Stimulated activated CD8-positive, alpha-beta memory T cell treated with anti-CD3 and anti-CD28 coated beads, Interleukin-2, amount 100 ng/mL, for 48 hours (primary cell): ENCODE results near the gene SIPA1L2.

ENCODE experiments used
- DNase-seq, 2 donors: peaks; one replicate each; pipeline ENCODE4 v3.0.0-alpha.2; 2020; ENCODE audit warnings: low read depth in 2 of 2

SIPA1L2 gene, protein sequence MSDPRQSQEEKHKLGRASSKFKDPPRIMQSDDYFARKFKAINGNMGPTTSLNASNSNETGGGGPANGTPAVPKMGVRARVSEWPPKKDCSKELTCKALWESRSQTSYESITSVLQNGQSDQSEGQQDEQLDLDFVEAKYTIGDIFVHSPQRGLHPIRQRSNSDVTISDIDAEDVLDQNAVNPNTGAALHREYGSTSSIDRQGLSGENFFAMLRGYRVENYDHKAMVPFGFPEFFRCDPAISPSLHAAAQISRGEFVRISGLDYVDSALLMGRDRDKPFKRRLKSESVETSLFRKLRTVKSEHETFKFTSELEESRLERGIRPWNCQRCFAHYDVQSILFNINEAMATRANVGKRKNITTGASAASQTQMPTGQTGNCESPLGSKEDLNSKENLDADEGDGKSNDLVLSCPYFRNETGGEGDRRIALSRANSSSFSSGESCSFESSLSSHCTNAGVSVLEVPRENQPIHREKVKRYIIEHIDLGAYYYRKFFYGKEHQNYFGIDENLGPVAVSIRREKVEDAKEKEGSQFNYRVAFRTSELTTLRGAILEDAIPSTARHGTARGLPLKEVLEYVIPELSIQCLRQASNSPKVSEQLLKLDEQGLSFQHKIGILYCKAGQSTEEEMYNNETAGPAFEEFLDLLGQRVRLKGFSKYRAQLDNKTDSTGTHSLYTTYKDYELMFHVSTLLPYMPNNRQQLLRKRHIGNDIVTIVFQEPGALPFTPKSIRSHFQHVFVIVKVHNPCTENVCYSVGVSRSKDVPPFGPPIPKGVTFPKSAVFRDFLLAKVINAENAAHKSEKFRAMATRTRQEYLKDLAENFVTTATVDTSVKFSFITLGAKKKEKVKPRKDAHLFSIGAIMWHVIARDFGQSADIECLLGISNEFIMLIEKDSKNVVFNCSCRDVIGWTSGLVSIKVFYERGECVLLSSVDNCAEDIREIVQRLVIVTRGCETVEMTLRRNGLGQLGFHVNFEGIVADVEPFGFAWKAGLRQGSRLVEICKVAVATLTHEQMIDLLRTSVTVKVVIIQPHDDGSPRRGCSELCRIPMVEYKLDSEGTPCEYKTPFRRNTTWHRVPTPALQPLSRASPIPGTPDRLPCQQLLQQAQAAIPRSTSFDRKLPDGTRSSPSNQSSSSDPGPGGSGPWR (N-terminal part only)

DNA sequence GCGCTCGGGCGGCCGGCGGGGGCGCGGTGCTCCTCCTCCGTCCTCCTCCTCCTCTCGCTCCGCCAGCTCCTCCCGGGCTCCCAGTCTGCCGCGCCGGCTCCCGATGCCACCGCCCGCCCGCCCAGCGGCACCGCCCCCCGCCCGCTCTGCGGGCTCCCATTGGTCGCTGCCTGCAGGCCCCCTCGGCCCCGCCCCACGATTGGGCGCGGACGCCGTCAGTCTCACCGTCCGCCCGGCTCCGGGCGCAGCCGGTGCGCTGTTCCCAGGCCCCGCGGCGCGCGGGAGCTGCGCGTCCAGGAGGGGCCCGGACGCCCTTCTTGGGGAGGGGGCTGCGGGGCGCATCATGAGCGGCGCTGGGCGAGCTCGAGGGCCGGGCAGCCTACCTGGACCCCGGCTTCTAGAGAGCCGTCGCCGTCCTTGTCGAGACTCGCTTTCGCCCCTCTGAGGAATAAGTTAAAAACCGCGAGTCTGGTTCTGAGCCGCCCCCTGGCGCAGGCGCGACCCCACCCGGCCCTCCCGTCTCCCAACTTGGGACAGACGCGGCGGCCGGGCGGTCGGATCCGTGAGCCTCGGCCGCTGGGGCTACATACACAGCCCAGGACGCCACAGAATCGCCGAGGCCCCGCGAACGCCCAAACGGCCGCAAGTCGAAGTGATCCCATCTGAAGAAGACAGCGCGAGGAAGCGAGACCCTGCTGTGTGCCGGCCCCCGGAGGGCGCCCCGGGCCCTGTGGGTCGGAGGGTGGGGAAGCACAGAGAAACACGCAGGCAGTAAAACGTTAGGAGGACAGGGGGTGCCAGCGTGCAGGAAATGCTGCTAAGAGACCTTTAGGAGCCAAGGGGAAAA, at the start of gene SIPA1L2:
TSS of gene SIPA1L2 (minus strand) at position 87 of the 847 bp plus-strand sequence. CDS start 114,794 bp downstream, outside the sequence.
- DNase-seq, result peak; percentile 81 to 82

GRCh38 chr1:232678185-232678886, 48.4 kb upstream of the SIPA1L2 start:
- DNase-seq, result no peak

GRCh38 chr1:232676307-232676706, 46.4 kb upstream of the SIPA1L2 start:
- no peak for DNase-seq

DNA sequence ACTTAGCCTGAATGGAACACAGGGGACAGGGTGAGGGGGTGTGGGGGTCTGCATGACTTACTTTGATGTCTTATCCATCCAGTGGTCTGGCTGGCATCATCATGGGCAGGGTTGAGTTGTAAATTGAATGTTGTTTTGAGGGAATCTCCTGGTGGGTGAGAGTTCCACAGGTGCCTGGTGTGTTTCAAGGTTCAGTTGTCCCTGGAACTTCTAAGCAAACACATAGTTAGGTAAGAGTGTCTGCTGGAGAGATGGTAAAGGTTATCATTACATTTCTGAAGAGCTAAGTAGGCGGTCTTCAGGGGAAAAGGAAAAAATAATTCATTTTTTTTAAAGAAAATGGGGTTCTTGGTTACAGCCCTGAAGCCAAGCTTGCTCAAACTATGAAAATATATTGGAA, 46.0 kb upstream of the SIPA1L2 start:
- no peak for DNase-seq

DNA sequence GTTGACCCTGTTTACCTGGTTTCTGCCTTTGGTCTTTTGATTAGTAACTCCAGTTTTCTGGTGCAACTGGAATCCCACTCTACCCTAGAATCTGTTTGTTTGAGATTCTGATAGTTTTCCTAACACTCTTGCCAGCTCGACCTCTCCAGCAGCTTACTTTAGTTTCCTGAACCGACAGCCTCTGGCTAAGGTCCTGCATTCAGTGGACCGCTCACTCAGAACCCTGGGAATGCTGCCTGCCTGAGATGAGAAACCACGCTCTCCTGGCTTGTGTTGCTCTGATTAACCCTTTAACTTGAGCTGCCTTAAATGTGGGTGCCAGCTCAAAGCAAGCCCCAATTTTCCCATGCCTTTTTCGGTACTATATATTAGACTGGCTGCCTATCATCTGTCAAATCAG, 45.3 kb upstream of the SIPA1L2 start:
- no peak for DNase-seq

DNA sequence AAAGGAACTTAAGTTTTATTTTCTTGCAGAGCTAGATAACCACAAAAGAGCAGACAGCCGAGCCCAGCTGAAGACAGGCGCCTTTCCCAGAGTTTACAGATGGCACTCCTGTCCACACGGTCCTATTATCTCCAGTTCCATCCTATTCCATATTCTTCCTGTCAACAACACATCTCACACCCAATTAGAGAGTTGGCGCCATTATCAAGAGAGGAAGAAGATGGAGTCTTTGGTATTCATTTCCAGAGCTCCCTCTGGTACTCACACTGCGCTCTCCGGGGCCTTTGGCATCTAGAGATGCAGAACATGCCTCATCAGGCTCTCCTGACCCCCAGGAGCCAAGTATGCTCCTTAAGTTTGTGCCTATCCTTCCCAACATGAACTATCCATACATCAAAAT, 43.3 kb upstream of the SIPA1L2 start:
- no peak for DNase-seq

GRCh38 chr1:232669981-232670747, 40.2 kb upstream of the SIPA1L2 start:
- no peak for DNase-seq

DNA sequence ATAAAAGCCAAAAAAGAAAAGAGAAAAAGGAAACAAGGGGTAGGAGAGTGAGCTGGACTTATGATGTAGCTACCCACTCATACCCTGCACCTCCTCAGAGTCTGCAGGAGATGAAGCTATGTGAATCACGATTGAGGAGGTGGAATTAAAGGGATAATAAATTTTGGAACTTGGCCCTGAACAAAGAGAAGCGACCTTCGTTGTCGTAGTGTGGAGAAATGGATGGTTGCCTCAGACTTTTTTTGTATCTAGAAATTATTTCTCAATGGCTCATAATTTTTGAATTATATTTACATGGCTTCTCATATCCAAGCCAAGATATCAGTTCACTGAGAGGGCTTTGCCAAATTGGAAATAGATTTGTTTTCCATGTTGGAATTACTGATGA, 37.8 kb upstream of the SIPA1L2 start:
- DNase-seq, result no peak

DNA sequence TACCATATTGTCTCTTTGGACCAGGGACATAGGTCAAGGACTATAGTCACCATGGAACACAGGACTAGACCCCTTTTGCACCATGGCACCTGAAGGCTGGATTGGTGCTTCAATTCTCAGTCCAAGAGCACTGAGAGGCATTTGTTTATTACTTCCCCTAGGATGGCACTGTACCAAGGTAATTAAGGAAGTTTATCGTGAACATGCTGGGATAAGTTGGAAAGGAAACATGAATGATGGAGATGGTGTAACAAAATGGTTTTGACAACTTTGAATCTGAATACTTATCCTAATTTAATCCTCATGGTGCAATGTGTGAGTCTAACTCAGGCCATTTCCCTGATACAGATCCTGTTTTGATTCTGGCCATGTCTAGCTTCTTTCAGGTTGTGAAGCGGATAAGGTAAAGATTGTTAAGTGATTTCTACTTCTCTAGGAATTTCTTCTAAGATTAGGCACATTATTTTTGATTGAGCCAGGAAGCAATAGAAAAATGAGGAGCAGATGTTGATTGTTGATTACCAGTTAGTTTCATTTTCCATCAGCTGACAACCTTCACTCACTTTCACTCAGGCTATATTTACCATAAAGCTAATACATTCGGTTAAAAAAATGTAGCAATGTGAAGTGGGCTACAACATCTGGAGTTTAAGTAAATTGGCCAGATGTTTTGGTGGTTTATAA, 37.3 kb upstream of the SIPA1L2 start:
- no peak for DNase-seq

DNA sequence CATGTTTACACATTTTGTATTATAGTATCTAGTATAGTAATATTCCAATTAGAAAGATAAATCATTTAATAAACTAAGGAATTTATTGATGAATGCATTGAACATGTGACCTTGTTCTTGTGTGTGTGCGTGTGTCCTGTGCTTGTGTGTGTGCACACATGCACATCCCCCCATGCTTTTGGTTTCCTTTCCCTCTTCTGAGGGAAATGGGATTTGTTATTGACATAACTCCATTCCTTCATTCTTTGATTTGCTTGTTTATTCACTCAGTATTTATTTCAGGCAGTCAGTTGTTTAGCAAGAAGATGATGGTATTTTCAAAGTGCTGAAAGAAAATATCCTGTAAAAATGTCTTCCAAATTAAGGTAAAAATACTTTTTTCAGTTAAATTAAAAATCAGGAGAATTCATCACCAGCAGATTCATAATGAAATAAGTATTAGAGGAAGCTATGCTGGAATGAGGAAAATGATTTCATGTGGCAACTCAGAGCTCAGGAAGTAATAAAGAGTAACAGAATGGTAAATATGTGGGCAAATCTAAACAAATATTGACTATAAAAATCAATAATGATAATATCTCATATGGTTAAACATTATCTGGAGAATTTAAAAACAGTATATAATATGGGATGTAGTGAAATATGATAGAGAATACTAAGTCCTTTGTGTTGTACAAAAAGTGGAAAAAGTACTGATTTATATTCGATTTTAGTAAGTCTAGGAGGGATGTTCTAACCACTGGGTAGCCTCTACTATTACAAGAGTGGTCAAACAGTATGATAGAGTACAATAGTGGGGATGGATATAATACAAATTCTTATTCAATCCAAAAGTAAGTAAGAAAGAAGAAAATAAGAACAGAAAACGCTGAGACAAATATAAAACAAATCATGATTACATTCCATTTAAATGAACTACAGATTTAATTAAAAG, 35.2 kb upstream of the SIPA1L2 start:
- DNase-seq, result no peak

DNA sequence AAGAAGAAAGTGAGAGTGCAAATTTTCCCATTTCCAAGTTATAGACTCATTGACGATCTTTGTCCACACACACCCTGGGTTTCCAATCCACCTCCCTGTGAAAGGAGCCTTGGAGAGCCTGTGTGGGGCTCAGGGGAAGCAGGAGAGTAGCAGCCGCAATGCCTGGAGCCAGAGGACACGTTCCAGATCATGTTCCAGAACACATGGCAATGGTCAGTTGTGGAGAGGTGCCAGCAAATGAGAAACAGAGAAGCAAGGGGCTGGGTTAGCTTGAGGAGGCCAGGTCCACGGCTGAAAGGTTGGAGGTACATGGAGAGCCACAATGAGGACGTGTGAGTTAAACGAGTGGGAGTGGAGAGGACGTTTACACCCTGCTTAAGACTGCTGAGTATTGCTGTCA, 33.0 kb upstream of the SIPA1L2 start:
- no peak for DNase-seq

GRCh38 chr1:232658386-232658785, 28.5 kb upstream of the SIPA1L2 start:
- no peak for DNase-seq

DNA sequence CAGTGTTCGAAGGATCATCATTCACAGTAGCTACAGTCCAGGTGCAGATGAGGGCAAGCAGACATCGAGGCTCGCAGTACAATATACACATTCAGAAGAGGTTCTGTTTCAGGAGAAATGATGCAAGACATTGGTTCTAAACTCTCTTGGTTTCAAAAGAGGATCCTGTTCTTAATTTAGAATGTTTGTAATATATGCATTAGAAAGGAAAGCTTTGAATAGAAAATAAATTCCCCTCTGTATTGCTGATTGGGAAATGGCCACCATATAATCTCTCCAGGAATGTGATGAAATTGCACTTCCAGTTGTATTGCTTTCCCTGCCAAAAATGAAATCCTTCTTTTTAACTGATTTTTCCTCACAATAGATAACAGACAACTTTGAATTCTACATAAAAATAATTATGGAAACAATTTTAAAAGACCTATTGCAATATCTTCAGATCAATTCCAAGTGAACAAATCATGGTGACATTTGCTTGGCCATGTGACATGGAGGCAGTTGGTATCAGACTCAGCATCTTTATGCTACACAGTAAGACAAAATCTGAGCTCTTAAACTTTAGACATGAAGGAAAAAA, 27.6 kb upstream of the SIPA1L2 start:
- no peak for DNase-seq

GRCh38 chr1:232655746-232656085, 25.8 kb upstream of the SIPA1L2 start:
- no peak for DNase-seq

GRCh38 chr1:232655028-232655745, 25.3 kb upstream of the SIPA1L2 start:
- no peak for DNase-seq

DNA sequence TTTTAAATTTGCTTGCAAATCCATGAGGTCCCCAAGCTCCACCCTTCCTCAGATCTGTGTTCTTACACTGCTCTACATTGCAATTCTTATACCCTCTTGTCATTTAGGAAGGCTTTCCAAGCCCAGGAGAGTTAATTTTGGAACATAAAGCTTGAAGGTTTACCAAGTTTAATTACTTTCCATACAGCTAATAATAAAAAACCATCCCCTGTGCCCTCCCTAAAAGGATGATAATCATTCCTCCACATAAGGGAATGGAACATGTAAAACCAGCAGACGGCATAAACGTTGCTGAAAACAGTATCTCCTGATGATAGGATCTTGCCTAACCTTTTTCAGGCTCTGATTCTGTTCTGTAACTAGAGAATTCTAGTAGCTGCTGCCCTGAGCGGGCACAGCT, 23.9 kb upstream of the SIPA1L2 start:
- no peak for DNase-seq

GRCh38 chr1:232650845-232651244, 20.9 kb upstream of the SIPA1L2 start:
- no peak for DNase-seq
